ENCODE measurements around the gene RHBDD1. TPM values are rescaled to one million over a fixed set of nuclear protein-coding genes. Genes with fewer than 3 reads are reported as not detected.
A peak's percentile ranks its signal among the peaks of the same experiment; 100 is the strongest.

RHBDD1 gene
- polyA plus RNA-seq, 2 of the 4 experiments (the other 2 are of a cell fraction), result 8.3 to 46.9 TPM

DNA sequence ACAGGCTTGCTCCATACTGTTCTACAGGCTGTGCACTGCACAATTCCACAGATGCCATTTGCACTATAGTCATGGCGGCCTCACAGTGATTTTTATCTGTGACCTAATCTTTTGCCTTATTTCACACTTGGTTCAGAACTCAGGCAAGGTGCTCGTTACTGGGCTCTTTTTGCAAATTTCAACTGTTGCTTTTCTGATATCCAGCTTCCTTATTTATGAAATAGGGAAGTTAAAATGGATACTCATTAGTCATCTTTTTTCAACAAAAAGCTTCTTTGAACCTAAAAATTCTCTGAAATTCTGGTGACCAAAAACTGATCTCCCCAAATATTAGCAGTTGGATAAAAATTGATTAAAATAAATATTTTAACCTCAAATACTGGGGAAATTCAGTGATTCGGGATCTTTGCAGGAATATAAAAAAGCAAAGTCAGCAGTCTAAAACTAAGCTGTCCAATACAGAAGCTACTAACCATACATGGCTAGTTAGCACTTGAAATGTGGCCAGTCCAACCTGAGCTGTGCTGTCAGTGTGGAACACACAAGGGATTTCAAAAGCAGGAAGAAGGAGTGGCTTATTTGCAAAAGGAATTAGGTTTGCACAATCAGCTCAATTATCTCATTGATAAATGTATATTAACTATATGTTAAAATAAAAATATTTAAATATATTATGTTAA lies 193.7 kb downstream of the RHBDD1 start:
- TF ChIP-seq MAFK (IDR thresholded peaks at IDR 0.05; ENCODE audit: partially characterized antibody), result peak; percentile 73
- no peak for TF ChIP-seq HDAC2 (IDR thresholded peaks at IDR 0.05)
- no peak for TF ChIP-seq TP53 (CRISPR knock-in tag; IDR thresholded peaks at IDR 0.05)
- no peak for TF ChIP-seq GATA3 (IDR thresholded peaks at IDR 0.05; ENCODE audit: borderline replicate concordance)
- no peak for TF ChIP-seq FOSB (CRISPR knock-in tag; IDR thresholded peaks at IDR 0.05)
- no peak for TF ChIP-seq ZNF302 (CRISPR knock-in tag; IDR thresholded peaks at IDR 0.05)
- H3K9me3 ChIP-seq, result no peaks in the 10 kb centered on the region
- H3K4me2 ChIP-seq, result no peak overlapping the region
- WGBS (ENCODE audit: missing lambda C conversion rate), result 82% methylated on average over 3 of the region's 3 CpGs
- H3K4me1 ChIP-seq, result no peaks in the 10 kb centered on the region
- H3K27ac ChIP-seq, result no peak overlapping the region
- no peak overlapping the region for H3K4me3 ChIP-seq
- no peak for FAIRE-seq
- DNase-seq (ENCODE audit: low read depth in 1 of 2, low spot score in 1 of 2), result no peak
- ATAC-seq, result no peak
- POLR2A ChIA-PET, result no interaction called here
- CTCF ChIA-PET, result interaction anchor here (1.0 kb wide), 1 partner anchor 36 kb away, joined by 3 read pairs; no protein-coding TSS in a partner anchor

DNA sequence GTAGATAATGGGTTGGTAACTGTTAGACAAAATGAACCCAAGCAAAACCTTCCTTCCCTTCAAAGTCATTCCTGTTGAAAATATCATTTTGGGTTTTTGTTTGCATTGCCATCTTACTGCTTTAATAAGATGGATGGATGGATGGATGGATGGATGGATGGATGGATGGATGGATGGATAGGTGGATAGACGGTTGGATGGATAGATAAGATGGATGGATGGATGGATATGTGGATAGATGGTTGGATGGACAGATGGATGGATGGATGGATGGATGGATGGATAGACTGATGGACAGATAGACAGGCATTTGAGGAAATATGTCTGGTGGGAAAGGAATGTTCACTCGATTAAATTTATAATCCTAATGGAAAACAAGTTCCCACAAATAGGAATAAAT lies 194.9 kb downstream of the RHBDD1 start:
- no peak for DNase-seq (ENCODE audit: low read depth in 1 of 2, low spot score in 1 of 2)
- H3K4me1 ChIP-seq, result no peaks in the 10 kb centered on the region
- ATAC-seq, result no peak
- no peak overlapping the region for H3K27ac ChIP-seq
- H3K9me3 ChIP-seq, result no peaks in the 10 kb centered on the region
- no peak overlapping the region for H3K4me2 ChIP-seq
- POLR2A ChIA-PET, result no interaction called here
- WGBS (ENCODE audit: missing lambda C conversion rate), result 74% methylated on average over 2 of the region's 2 CpGs
- H3K4me3 ChIP-seq, result no peak overlapping the region
- FAIRE-seq, result no peak
- CTCF ChIA-PET, result interaction anchor here (0.6 to 1.2 kb wide), 2 partner anchors 10 to 14 kb away, joined by 3 to 4 read pairs; no protein-coding TSS in a partner anchor
- TF ChIP-seq KDM1A (IDR thresholded peaks at IDR 0.05; ENCODE audit: low read depth) (no peak), KDM5A (IDR thresholded peaks at IDR 0.05) (no peak), EP300 (IDR thresholded peaks at IDR 0.05) (no peak), ZSCAN20 (CRISPR knock-in tag; IDR thresholded peaks at IDR 0.05) (no peak), SMC3 (IDR thresholded peaks at IDR 0.05) (no peak), NPAS2 (CRISPR knock-in tag; IDR thresholded peaks at IDR 0.05; ENCODE audit: borderline replicate concordance) (no peak), CBX8 (IDR thresholded peaks at IDR 0.05) (no peak), HOXB5 (CRISPR knock-in tag; IDR thresholded peaks at IDR 0.05) (no peak), POLR2A (IDR thresholded peaks at IDR 0.05; ENCODE audit: low read length) (no peak), RFX5 (IDR thresholded peaks at IDR 0.05) (no peak), HDAC2 (IDR thresholded peaks at IDR 0.05) (no peak), BHLHE40 (IDR thresholded peaks at IDR 0.05; ENCODE audit: low read depth, low read length) (no peak), RAD21 (conservative IDR thresholded peaks at IDR 0.05 in 1 of 2, IDR thresholded peaks at IDR 0.05 in 1 of 2) (no peak)
- TF ChIP-seq, protein P1, sequence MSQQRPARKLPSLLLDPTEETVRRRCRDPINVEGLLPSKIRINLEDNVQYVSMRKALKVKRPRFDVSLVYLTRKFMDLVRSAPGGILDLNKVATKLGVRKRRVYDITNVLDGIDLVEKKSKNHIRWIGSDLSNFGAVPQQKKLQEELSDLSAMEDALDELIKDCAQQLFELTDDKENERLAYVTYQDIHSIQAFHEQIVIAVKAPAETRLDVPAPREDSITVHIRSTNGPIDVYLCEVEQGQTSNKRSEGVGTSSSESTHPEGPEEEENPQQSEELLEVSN (IDR thresholded peaks at IDR 0.05; ENCODE audit: borderline replicate concordance, low read depth), result no peak

DNA sequence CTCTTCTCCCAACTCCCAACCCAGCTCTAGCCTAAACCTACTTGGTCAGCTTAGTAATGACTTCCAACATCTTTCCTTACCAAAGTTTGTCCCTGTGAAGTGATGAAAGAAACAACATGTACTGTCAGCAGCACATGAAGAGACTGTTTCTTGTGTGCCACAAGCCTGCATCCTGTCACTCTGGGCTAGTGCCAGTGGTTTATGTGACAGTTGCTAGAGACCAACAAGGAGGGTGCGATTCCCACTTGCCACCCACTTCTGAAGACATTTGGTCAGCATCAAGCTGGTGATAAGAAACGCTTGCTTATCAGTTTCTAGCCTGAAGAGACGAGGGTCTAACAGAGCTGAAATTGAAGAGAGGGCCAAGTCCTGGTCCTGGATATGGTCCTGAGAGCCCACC lies 195.5 kb downstream of the RHBDD1 start:
- no peak overlapping the region for H3K27ac ChIP-seq
- ChIA-PET CTCF (interaction anchor here (0.6 to 1.2 kb wide), 3 partner anchors 9 to 229 kb away, joined by 3 to 4 read pairs (median 3); no protein-coding TSS in a partner anchor), POLR2A (no interaction called here)
- no peak overlapping the region for H3K4me2 ChIP-seq
- no peak for FAIRE-seq
- DNase-seq (ENCODE audit: low read depth in 1 of 2, low spot score in 1 of 2), result no peak
- no peak overlapping the region for H3K4me3 ChIP-seq
- no peaks in the 10 kb centered on the region for H3K4me1 ChIP-seq
- WGBS (ENCODE audit: missing lambda C conversion rate), result 52% methylated on average over 3 of the region's 3 CpGs
- no peak for ATAC-seq
- TF ChIP-seq, protein P1 (IDR thresholded peaks at IDR 0.05; ENCODE audit: borderline replicate concordance, low read depth), result no peak
- TF ChIP-seq ZNF302 (CRISPR knock-in tag; IDR thresholded peaks at IDR 0.05) (no peak), HDAC2 (IDR thresholded peaks at IDR 0.05) (no peak)
- no peaks in the 10 kb centered on the region for H3K9me3 ChIP-seq
